ENCODE data around the gene PLA2G4D.

The PLA2G4D gene

GRCh38 chr15:42094512-42094963 lies at the start of gene PLA2G4D:
Gene PLA2G4D, minus strand, starts transcription at chr15:42094562. Its CDS starts 103 bp downstream, at chr15:42094459.
- DNase-seq (ENCODE audit: low spot score) = no peak

- no peak for DNase-seq (ENCODE audit: low spot score)
Observed at GRCh38 chr15:42143356-42143755, 49.0 kb upstream of the PLA2G4D start.

GRCh38 chr15:42141795-42142667 lies 47.7 kb upstream of the PLA2G4D start:
- DNase-seq (ENCODE audit: low spot score) = no peak

- DNase-seq (ENCODE audit: low spot score) = no peak
Observed at GRCh38 chr15:42141246-42141645, 46.9 kb upstream of the PLA2G4D start.

GRCh38 chr15:42140383-42141070 lies 46.2 kb upstream of the PLA2G4D start:
- DNase-seq (ENCODE audit: low spot score) = no peak

- DNase-seq (ENCODE audit: low spot score) = no peak
Observed at GRCh38 chr15:42139596-42139995, 45.2 kb upstream of the PLA2G4D start.

GRCh38 chr15:42138968-42139386 lies 44.6 kb upstream of the PLA2G4D start:
- no peak for DNase-seq (ENCODE audit: low spot score)

- no peak for DNase-seq (ENCODE audit: low spot score)
Observed at GRCh38 chr15:42138411-42138810, 44.0 kb upstream of the PLA2G4D start.

- DNase-seq (ENCODE audit: low spot score) = peak; percentile 71
Observed at GRCh38 chr15:42137461-42138261, 43.3 kb upstream of the PLA2G4D start.

GRCh38 chr15:42136513-42136912 lies 42.2 kb upstream of the PLA2G4D start:
- no peak for DNase-seq (ENCODE audit: low spot score)

GRCh38 chr15:42135351-42135750 lies 41.0 kb upstream of the PLA2G4D start:
- no peak for DNase-seq (ENCODE audit: low spot score)

GRCh38 chr15:42134617-42135245 lies 40.4 kb upstream of the PLA2G4D start:
- no peak for DNase-seq (ENCODE audit: low spot score)

- peak; percentile 79 for DNase-seq (ENCODE audit: low spot score)
Observed at GRCh38 chr15:42133886-42134502, 39.6 kb upstream of the PLA2G4D start.

GRCh38 chr15:42133356-42133755 lies 39.0 kb upstream of the PLA2G4D start:
- no peak for DNase-seq (ENCODE audit: low spot score)

GRCh38 chr15:42131826-42132806 lies 37.8 kb upstream of the PLA2G4D start:
- DNase-seq (ENCODE audit: low spot score) = no peak

GRCh38 chr15:42131006-42131405 lies 36.6 kb upstream of the PLA2G4D start:
- DNase-seq (ENCODE audit: low spot score) = no peak

- no peak for DNase-seq (ENCODE audit: low spot score)
Observed at GRCh38 chr15:42130246-42130986, 36.1 kb upstream of the PLA2G4D start.

- no peak for DNase-seq (ENCODE audit: low spot score)
Observed at GRCh38 chr15:42129364-42129763, 35.0 kb upstream of the PLA2G4D start.

- DNase-seq (ENCODE audit: low spot score) = no peak
Observed at GRCh38 chr15:42128476-42128875, 34.1 kb upstream of the PLA2G4D start.

All from NAMALWA (cell line).